Endothelial cell (in vitro differentiated cells): Measurements from ENCODE around the gene TMPRSS7. TPM values are rescaled to one million over a fixed set of nuclear protein-coding genes. Genes with fewer than 3 reads are reported as not detected.

Source experiments
- DNase-seq: peaks from one replicate; pipeline ENCODE4 v3.0.0; 2021; ENCODE audit warnings: low spot score
- H3K27ac Mint-ChIP-seq: one replicate; pipeline ENCODE4 v1.8.0; 2021; ENCODE audit warnings: mixed read lengths, inconsistent platforms; ENCODE audit not compliant: unreplicated experiment
- H3K27me3 Mint-ChIP-seq: one replicate; pipeline ENCODE4 v1.8.0; 2021; ENCODE audit warnings: mild to moderate bottlenecking, moderate library complexity, mixed read lengths, inconsistent platforms; ENCODE audit not compliant: unreplicated experiment
- H3K36me3 Mint-ChIP-seq: one replicate; pipeline ENCODE4 v1.8.0; 2021; ENCODE audit warnings: mild to moderate bottlenecking, low read depth, mixed read lengths, inconsistent platforms; ENCODE audit not compliant: unreplicated experiment
- H3K4me1 Mint-ChIP-seq: one replicate; pipeline ENCODE4 v1.8.0; 2021; ENCODE audit warnings: mild to moderate bottlenecking, mixed read lengths, inconsistent platforms; ENCODE audit not compliant: unreplicated experiment
- H3K4me3 Mint-ChIP-seq: one replicate; pipeline ENCODE4 v1.8.0; 2021; ENCODE audit warnings: mild to moderate bottlenecking, mixed read lengths, inconsistent platforms; ENCODE audit not compliant: unreplicated experiment
- H3K9me3 Mint-ChIP-seq: one replicate; pipeline ENCODE4 v1.8.0; 2021; ENCODE audit warnings: mixed read lengths, inconsistent platforms; ENCODE audit not compliant: unreplicated experiment
- total RNA-seq: library from RNA; stranded (reverse); fragmentation: NEBNext Ultra II Directional; extraction: Animal tissue kit (Norgen Biotek cat#: 25700); gene quantifications from one replicate; pipeline ENCODE4 v1.2.1, GENCODE V29; 2021; ENCODE audit not compliant: unreplicated experiment
- TF ChIP-seq, protein P1 (sequence below): fragments of 200-600 bp; sonication (generic); IDR thresholded peaks from one replicate; pipeline ENCODE4 v1.5.0; 2021; ENCODE audit warnings: antibody characterized with exemption; ENCODE audit not compliant: unreplicated experiment

TMPRSS7 gene
- total RNA-seq, 1 donor from 2014 or later: not detected

DNA sequence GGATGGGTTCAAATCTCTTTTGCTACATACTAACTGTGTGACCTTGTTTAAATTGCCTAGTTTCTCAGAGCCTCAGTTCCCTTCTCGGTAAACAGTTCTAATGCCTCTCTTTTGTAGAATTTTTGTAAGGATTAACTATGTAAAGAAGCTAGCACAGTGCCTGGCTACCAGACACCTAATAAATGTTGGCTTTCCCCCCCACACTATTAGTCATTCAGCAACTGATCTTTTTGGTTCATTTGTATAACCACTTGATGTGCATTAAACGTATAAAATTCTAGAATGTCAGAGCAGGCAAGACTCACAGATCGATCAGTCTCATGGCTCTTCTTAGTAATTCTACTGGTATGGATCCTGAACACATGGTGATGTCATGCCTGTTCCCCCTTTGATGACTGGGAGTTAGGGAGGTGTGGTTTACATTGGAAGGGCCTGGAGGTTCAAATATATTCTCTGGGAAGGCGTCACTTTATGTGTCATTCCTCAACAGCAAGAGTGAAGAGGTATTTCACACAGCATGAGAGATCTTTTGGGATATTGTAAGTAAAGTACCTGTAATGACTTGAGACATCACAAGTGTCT lies 29.4 kb upstream of the TMPRSS7 start:
- no peak for DNase-seq
- Mint-ChIP-seq H3K27me3 (peaks cover 7% of the 10 kb centered on the region), H3K36me3 (no peaks in the 10 kb centered on the region), H3K9me3 (no peaks in the 10 kb centered on the region), H3K27ac (no peak overlapping the region), H3K4me3 (no peak overlapping the region), H3K4me1 (peaks cover 15% of the 10 kb centered on the region)
- TF ChIP-seq, protein P1, sequence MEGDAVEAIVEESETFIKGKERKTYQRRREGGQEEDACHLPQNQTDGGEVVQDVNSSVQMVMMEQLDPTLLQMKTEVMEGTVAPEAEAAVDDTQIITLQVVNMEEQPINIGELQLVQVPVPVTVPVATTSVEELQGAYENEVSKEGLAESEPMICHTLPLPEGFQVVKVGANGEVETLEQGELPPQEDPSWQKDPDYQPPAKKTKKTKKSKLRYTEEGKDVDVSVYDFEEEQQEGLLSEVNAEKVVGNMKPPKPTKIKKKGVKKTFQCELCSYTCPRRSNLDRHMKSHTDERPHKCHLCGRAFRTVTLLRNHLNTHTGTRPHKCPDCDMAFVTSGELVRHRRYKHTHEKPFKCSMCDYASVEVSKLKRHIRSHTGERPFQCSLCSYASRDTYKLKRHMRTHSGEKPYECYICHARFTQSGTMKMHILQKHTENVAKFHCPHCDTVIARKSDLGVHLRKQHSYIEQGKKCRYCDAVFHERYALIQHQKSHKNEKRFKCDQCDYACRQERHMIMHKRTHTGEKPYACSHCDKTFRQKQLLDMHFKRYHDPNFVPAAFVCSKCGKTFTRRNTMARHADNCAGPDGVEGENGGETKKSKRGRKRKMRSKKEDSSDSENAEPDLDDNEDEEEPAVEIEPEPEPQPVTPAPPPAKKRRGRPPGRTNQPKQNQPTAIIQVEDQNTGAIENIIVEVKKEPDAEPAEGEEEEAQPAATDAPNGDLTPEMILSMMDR: no peak

DNA sequence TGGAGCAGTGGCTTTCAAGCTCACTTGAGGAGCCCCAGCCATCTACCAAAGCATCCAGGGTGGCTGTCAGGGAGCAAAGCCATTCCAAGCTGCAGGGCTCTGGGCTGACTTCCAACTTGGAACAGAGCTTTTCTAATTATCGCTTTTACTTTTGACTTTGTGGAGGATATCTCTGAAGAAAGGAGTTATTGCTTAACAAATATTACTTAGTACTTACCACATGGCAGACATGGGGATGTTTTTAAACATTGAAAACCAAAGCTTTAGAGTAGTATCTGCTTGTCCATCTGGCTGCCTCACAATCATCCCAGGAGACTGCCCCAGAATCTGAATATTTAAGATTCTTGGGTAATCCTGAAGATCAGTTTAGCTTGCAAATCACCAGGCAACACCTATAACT lies 26.9 kb upstream of the TMPRSS7 start:
- Mint-ChIP-seq H3K27ac (no peak overlapping the region), H3K4me1 (peaks cover 11% of the 10 kb centered on the region), H3K4me3 (no peak overlapping the region), H3K36me3 (no peaks in the 10 kb centered on the region), H3K27me3 (peaks cover 4% of the 10 kb centered on the region), H3K9me3 (no peaks in the 10 kb centered on the region)
- DNase-seq: no peak
- TF ChIP-seq, protein P1: no peak

DNA sequence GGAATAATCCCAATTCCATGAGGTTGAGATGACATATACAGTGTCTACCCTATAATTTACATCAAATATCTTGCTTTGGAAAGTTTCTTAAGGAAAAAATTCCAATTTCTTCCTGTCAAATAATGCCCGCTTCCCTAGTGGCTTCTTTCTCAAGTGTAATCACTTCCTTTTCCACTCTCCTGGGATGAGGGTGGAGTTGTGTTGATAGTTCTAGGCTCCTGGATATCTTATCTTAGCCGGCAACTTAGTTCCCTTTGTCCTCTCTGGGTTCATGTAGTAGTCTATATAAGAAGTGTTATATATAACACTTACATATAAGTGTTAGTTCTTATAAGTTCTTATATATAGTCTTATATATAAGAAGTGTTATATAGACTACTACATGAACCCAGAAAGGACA lies 24.9 kb upstream of the TMPRSS7 start:
- H3K36me3 Mint-ChIP-seq: no peaks in the 10 kb centered on the region
- H3K9me3 Mint-ChIP-seq: no peaks in the 10 kb centered on the region
- H3K4me1 Mint-ChIP-seq: peaks cover 8% of the 10 kb centered on the region
- no peak for DNase-seq
- peaks cover 4% of the 10 kb centered on the region for H3K27me3 Mint-ChIP-seq
- H3K4me3 Mint-ChIP-seq: no peak overlapping the region
- TF ChIP-seq, protein P1: no peak
- H3K27ac Mint-ChIP-seq: no peak overlapping the region

DNA sequence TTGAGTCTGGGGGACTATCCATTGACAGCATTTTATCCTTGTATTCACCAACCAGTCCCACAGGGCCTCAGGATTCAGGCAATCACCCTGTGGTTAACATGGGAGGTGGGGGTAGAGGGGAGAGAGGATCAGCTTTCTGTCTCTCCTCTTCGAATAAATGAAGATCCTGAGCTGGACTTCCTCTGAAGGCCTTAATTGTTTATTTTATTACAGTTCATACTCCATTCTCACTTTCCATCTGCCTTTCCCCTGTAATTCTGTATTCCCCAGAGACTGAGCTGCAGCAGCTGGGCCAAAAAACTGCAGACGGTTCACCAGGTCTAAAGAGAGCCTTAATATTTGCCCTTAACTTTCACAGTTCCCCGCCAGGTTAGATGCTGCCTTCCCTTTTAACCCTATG lies 23.9 kb upstream of the TMPRSS7 start:
- Mint-ChIP-seq H3K27me3 (peaks cover 4% of the 10 kb centered on the region), H3K27ac (no peak overlapping the region), H3K4me1 (peaks cover 8% of the 10 kb centered on the region), H3K4me3 (no peak overlapping the region), H3K9me3 (no peaks in the 10 kb centered on the region), H3K36me3 (no peaks in the 10 kb centered on the region)
- TF ChIP-seq, protein P1: no peak
- no peak for DNase-seq

DNA sequence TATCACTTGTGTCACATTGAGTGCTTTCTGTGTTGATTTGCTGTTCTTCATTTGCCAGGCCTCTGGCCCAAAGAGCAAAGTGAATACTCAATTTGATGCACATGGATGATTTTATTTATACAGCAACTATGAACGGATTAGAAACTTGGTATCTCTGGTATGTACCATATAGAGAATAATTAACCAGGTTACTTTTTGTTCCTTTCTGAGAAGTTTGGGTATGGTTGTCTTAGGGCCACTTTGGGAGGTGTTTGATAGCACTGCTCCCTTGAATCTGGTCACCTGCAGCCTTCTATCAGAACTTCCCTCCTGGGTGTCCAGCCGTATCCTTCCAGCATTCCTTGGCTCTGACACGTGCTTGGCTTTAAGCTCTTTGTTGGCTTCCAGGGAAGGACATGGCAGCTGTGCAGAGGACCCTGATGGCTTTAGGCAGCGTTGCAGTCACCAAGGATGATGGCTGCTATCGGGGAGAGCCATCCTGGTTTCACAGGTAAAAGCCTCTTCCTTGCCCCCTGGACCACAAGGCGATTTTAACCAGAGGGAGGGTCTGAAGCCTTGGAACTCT lies 23.1 kb upstream of the TMPRSS7 start:
- no peak overlapping the region for H3K4me3 Mint-ChIP-seq
- H3K27me3 Mint-ChIP-seq: peaks cover 4% of the 10 kb centered on the region
- peaks cover 8% of the 10 kb centered on the region for H3K4me1 Mint-ChIP-seq
- no peaks in the 10 kb centered on the region for H3K36me3 Mint-ChIP-seq
- TF ChIP-seq, protein P1: no peak
- no peak for DNase-seq
- no peak overlapping the region for H3K27ac Mint-ChIP-seq
- H3K9me3 Mint-ChIP-seq: no peaks in the 10 kb centered on the region
